Esophagus muscularis mucosa (tissue), 4 donors: Measurements from ENCODE around the gene SATB1.

Experiments used
- EP300 ChIP-seq: sonication (generic); formaldehyde crosslinking; IDR thresholded peaks from one replicate; pipeline ENCODE4 v1.6.1; 2017; ENCODE audit warnings: antibody characterized with exemption
- POLR2A ChIP-seq: fragments of 450-650 bp; IDR thresholded peaks from one replicate; pipeline ENCODE4 v1.6.1; 2017; ENCODE audit warnings: antibody characterized with exemption, moderate library complexity, mild to moderate bottlenecking, low read depth
- POLR2AphosphoS5 ChIP-seq, 2 donors: sonication (generic); formaldehyde crosslinking; IDR thresholded peaks; one replicate each; pipeline ENCODE4 v1.6.1; 2017; ENCODE audit warnings: antibody characterized with exemption in 2 of 2
- TF ChIP-seq, protein P1 (sequence below), 3 experiments: fragments of 200-600 bp in 2 of 3; fragments of 450-650 bp in 1 of 3; sonication (generic) in 2 of 3; IDR thresholded peaks; one replicate each; pipeline ENCODE4 v1.5.1; 2017 to 2019; ENCODE audit warnings: antibody characterized with exemption in 3 of 3, mild to moderate bottlenecking in 2 of 3, moderate library complexity in 1 of 3

- TF ChIP-seq, protein P1, sequence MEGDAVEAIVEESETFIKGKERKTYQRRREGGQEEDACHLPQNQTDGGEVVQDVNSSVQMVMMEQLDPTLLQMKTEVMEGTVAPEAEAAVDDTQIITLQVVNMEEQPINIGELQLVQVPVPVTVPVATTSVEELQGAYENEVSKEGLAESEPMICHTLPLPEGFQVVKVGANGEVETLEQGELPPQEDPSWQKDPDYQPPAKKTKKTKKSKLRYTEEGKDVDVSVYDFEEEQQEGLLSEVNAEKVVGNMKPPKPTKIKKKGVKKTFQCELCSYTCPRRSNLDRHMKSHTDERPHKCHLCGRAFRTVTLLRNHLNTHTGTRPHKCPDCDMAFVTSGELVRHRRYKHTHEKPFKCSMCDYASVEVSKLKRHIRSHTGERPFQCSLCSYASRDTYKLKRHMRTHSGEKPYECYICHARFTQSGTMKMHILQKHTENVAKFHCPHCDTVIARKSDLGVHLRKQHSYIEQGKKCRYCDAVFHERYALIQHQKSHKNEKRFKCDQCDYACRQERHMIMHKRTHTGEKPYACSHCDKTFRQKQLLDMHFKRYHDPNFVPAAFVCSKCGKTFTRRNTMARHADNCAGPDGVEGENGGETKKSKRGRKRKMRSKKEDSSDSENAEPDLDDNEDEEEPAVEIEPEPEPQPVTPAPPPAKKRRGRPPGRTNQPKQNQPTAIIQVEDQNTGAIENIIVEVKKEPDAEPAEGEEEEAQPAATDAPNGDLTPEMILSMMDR (IDR thresholded peaks at IDR 0.05), result peak; percentile 22 to 64 (median 54)
- no peak for TF ChIP-seq POLR2A
- TF ChIP-seq EP300, result no peak
- no peak for TF ChIP-seq POLR2AphosphoS5 (IDR thresholded peaks at IDR 0.05)
Measured at GRCh38 chr3:18444595-18445400, 19.7 kb upstream of the SATB1 start.
